Hematopoietic multipotent progenitor cell treated with erythropoietin and hydrocortisone succinate and interleukin-3 and kit ligand, for 4 days (in vitro differentiated cells): ENCODE measurements around the gene ABT1.

Experiments used
- DNase-seq: peaks from one replicate; pipeline ENCODE4 v3.0.0-alpha.2; 2015

ABT1 gene

DNA sequence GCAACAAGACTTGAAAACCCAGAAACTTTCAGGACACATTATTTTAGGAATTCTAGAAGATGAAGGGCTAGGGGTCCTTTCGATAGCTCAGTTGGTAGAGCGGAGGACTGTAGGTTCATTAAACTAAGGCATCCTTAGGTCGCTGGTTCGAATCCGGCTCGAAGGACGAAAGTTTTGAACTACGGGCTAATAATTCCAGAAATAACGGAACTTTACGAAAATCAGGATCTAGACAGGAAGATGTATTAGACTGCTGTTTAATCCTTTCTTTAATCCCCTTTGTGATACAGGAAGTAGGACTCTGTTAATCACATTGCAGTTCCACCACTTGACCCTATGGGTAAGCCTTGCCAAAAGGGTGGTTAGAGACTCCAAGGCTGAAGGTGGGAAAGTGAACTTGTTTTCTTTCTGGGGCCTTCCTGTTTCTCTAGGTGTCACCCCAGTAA, 21.2 kb upstream of the ABT1 start:
- DNase-seq = peak; percentile 55

DNA sequence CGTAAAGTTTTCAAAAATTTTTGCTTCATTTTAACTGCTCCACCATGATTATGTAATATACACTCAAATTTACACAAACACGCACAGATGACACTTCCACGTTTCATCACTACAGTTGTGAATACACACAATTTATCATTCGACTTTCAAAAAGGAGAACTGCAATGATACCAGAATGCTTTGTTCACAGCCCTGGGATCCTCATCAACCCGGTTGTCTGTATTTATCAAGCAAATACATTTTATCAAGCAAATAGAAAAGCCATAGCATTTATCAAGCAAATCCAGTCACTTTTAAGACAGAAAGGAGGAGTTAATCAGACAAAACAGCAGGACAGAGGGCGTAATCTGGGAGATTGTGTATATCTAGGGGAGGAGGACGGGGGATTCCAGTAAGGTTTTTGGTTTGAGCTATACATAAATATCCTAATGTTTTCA, 20.3 kb upstream of the ABT1 start:
- DNase-seq = peak; percentile 76

DNA sequence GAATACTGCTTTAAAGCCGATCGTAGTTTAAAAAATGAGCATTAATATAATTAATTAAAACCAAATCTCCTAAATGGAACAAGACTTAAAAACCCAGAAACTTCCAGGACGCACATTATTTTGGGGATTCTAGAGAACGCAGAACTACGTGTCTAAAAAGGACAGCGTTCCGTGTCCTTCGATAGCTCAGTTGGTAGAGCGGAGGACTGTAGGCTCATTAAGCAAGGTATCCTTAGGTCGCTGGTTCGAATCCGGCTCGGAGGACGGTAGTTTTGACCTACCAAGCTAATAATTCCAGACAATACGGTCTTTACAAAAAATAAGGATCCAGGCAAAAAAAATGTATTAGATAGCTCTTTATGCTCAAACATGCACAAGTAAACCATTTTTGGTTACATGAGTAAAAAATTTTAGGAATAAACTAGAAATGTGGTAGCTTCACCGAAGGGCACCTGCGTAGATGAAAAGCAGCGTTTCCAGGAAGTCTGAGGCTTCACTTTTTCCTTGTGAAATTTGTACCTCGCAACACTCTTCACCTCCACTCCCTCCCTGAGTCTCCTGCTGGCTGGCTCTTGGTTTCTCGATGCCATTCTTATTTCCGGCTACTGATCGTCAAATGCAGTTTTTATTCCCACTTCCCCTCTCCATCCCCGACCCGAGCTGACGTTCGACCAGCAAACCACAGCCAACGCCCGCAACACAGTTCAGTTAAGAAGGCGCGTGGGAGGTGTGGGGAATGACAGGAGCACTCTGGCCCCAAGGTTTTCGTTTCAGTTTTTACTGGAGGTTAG, 19.6 kb upstream of the ABT1 start:
- peak; percentile 88 for DNase-seq

DNA sequence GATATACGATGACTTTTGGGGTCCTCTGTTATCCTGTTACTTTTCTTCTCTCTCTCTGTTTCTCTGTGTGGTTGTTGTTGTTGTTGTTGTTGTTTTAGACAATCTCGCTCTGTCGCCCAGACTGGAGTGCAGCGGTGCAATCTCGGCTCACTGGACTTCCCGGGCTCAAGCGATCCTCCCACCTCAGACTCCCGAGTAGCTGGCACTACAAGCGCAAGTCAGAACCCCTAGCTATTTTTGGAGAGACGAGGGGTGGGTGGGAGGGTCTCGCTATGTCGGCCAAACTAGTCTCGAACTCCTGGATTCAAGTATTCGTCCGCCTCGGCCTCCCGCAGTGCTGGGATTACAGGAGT, 19.1 kb upstream of the ABT1 start:
- DNase-seq = no peak

DNA sequence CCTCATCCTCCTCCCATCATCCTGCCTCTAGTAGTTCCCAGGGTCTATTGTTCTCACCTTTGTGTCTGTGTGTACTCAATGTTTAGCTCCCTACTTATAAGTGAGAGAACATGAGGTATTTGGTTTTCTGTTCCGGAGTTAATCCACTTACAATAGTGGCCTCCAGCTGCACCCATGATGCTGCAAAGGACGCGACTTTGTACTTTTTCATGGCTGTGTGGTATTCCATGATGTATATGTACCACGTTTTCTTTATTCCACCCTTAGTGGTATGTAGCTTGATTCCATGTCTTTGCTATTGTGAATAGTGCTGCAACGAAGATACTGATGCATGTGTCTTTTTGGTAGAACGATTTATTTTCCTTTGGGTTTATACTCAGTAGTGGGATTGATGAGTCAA, 18.5 kb upstream of the ABT1 start:
- no peak for DNase-seq

DNA sequence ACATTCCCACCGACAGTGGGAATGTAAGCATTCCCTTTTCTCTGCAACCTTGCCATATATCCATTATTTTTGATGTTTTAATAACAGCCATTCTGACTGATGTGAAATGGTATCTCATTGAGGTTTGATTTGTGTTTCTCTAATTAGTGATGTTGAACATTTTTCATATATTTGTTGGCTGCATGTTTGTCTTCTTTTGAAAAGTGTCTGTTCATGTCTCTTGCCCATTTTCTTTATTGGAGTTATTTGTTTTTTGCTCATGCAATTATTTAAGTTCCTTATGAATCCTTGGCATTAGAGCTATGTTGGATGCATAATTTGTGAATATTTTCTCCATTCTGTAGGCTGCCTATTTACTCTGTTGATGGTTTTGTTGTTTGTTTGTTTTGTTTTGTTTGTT, 18.0 kb upstream of the ABT1 start:
- DNase-seq = no peak

DNA sequence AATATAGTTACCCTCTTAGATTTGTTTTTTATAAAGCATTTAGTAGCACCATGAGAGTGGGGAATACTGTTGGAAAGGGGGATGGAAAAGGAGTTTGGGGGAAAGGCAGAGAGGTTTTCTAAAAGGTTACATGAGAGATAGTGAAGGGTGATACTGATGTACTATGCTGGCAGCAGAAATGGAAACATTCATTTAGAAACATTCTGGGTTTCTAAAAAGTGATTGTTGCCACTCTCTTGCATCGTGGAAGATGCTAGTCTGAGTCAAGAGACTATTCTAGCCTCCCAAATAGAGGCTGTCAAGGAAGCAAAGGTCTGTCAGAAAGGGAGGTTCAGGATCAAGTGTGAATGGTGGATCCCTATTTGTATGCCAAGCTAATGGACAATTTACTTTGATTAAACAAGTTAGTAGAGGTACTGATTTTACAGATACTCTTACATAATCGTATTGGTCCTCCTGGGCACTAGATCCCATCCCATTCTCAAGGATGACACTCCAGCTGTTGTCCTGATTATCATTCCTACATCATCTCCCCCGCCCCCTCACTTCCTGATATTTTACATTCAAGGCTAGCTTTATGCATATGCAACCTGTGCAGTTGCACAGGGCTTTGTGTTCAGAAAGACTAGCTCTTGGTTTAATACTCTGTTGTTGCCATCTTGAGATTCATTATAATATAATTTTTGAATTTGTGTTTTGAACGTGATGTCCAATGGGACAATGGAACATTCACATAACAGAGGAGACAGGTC, 15.4 kb upstream of the ABT1 start:
- no peak for DNase-seq

DNA sequence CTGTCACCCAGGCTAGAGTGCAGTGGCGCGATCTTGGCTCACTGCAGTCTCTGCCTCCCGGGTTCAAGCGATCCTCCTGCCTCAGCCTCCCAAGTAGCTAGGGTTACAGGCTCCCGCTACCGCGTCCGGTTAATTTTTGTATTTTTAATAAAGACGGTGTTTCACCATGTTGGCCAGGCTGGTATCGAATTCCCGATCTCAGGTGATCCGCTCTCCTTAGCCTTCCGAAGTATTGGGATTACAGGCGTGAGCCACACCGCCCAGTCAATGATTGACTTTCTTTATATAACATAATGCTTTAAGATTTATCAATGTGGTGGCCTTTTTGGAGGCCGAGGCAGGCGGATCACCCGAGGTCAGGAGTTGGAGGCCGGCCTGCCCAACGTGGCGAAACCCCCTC, 7.8 kb upstream of the ABT1 start:
- no peak for DNase-seq

DNA sequence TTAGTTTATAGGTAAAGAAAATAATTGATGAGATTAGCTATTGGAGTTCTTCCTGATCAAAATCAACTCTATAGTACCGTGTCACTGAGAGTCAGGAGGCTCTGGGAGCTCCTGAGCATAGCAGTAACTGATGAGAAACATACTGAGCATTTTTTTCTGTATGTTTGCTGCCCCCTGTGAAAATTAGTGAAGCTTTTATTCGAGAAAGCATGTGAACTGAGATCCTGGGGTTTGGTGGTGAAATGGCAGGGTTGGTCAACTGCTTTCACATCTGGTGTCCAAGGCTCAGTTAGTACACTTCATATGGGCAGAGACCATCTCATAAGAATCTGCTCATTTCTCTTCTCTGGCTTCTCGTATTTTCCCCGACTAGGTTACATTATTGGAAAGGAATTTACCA, 4.1 kb upstream of the ABT1 start:
- DNase-seq = peak; percentile 58

DNA sequence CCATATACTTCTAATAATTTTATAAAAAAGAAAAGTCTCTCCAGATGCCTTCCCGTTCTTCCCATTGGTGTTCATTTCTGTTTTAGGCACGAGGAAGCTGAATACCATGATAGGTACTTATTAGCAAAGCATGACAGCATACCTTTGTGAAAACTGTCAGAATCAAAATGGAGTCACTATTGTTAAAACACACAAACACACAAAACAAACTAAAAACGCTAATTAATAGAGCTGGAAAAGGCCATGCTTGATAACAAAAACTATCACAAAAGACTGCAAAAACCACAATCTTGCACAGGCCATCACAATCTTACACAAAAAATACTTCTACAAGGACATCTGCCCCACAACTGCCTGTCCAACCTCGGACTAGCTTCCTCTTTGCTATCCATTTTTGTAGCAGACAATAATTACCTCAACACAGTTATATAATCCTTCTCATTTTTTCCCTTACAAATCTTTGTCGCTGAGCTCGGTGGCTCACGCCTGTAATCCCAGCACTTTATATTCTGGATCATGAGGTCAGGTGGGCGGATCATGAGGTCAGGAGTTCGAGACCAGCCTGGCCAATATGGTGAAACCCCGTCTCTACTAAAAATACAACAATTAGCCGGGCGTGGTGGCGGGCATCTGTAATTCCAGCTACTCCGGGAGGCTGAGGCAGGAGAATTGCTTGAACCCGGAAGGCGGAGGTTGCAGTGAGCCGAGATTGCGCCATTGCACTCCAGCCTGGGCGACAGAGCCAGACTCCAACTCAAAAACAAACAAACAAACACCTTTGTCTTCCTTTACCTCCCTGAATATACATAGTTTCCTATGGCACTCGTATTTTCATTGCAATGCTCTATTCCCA, 3.2 kb upstream of the ABT1 start:
- DNase-seq = no peak

DNA sequence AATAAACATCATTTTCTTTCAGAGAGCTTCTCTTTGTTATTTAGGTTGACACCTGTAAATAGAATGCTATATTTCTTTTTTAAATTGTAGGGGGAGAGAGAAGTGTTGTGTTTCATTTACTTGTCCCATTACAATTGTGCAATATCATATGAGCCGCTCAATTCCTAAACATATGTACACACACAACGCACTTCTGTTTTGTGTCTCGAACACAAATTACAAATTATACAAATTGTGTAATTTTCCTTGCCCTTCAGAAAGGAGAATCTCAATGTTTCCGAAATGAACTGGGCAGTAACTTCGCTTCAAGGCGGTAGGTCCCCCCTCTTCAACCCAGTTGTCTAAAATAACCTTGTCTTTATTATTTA, 2.6 kb upstream of the ABT1 start:
- no peak for DNase-seq

DNA sequence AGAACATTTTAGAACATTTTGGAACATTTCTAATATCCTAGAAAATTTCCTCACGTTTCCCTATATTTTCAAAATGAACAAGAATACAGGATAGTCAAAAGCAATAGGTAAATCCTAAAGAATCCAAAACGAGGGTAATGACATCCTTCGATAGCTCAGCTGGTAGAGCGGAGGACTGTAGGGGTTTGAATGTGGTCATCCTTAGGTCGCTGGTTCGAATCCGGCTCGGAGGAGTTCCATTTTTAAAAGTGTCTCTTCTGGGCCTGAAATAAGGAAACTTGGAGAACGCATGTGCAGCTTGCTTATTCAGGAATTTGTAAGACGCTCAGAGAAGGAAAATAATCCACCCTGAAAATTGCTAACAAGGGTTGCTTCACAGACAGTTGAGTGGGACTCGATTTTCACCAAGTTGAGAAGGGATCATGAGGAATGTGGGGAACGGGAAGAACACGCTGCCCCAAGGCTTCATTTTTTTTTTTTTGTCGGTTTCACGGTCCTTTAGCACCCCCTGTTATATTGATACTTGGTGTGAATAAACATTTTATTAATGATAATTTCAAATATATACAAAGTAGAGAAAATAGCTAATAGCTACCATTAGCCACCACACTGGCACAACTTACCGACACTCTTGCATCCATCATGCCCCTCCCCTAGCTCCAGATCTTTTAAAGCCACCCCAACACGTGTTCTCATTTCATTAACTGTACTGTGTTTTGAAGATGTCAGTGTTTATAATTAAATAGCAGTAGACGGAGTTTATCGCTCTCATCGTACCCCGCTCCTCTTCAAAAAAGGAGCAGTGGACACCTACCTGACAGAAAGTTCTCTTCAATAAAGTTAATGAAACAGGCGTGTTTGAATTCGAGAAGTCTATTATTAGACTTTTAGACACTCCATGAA, 1.8 kb upstream of the ABT1 start:
- peak; percentile 79 for DNase-seq

DNA sequence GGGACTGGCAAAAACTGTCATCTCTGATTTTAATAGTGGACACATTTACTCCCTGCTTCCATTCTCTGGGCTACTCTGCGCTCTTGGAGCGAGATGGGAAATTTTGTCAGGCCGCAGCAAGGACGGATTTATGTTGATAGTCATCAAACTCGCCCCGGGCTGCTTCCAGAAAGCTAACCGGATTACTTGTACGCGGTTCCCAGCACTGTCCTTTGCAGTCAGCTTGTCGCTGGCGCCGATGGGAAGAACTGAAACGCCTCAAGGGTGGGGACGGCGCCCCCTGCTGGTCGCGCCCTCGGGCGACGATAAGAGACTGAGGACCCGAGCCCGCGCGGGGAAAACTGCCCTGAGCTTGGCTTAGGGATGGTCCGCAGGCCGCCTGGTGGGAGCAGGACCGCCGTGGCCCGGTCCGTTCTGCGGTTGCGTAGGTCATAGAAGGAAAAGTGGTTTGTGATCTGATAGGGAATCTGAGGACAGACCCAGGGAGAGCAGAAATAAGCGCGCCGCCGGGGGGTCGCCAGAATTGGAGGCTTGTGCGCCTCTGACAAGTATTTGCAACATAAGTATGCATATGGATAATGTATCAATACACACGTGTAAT, 984 bp upstream of the ABT1 start:
- peak; percentile 95 for DNase-seq

DNA sequence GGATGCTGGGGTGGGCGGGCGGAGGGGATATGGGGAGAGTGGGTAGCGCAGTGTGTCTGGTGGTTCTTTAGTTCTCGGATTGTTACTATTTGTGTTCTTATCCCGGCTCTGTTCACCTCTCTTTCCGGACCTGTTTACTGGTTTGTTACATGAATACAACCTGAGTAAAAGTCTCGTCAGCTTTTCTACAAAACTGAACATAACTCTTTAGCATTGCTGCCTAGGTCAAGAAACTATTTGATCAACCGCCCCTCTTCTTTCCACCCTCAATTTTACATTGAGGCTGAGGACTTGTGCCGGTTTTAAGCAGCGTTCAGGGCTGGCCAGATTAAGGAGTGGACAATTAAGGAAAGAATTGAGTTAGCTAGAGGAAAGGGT, 625 bp downstream of the ABT1 start:
- DNase-seq = no peak

DNA sequence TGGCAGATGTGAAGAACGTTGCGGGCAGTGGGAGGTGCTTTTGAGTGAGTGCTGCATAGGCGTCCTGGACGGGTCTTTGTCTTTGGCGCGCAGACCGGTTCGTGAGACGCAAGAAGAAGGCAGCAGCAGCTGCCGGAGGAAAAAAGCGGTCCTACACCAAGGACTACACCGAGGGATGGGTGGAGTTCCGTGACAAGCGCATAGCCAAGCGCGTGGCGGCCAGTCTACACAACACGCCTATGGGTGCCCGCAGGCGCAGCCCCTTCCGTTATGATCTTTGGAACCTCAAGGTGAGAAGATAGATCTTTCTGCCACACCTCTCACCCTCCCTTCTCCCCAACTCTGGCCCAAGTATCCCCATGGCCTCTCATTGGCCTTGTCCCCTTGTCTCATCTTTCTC, 1.1 kb downstream of the ABT1 start:
- no peak for DNase-seq

DNA sequence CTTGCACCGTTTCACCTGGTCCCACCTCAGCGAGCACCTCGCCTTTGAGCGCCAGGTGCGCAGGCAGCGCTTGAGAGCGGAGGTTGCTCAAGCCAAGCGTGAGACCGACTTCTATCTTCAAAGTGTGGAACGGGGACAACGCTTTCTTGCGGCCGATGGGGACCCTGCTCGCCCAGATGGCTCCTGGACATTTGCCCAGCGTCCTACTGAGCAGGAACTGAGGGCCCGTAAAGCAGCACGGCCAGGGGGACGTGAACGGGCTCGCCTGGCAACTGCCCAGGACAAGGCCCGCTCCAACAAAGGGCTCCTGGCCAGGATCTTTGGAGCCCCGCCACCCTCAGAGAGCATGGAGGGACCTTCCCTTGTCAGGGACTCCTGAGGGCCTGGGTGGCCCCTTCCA, 1.5 kb downstream of the ABT1 start:
- no peak for DNase-seq

DNA sequence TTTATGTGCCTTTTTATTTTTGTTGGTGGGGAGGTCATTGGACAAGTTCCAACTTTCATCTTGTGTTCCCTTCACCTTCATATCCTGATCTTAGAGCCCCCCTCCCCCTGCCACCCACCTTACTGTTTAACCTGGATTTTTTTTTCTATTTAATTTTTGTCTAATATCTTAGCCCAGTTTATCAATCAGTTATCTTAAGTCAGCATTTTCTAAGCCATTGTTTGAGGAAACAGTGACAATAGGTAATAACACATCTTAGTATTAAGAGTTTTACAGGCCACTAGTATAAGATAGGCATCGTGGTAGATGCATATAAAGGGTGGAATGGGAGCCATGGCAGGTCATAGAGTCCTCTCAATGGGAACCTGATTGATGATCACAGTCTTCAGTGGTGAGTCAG, 2.4 kb downstream of the ABT1 start:
- no peak for DNase-seq

DNA sequence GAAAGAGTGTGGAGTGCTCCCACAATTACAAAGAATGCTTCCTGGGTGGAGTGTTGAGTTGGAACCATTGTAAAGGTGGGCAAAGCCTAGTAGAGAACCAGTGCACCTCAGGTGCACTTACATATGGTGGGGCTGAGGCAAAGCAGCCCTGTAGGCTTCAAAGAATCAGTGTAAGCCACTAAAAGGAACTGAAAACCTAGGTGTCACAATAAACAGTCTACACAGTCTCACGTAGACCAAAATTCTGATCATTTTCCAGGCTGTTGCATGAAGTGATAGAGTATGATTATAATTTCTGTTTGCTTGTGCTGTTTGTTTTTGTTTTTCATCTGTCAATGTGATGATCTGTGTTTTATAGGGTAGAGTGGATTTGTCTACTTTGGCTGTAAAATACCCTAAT, 2.8 kb downstream of the ABT1 start:
- DNase-seq = no peak

DNA sequence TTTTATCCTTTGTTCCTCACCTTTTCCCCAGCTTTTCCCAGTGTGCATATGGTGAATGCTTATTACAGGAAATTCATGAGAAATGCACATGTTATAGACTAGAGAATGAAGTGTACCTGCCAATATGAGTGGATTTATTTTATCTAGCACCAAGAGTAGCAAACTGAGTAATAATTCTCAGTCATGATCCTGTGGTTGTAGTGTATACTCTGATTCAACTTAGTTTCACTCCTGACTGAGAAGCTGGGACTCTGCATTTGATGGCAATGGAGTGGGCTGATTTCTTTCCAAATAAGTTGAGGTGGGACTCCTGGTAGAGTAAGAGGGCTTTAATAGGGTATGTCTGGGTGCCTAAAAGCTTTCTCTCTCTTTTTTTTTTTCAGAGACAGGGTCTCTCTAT, 4.0 kb downstream of the ABT1 start:
- DNase-seq = no peak

DNA sequence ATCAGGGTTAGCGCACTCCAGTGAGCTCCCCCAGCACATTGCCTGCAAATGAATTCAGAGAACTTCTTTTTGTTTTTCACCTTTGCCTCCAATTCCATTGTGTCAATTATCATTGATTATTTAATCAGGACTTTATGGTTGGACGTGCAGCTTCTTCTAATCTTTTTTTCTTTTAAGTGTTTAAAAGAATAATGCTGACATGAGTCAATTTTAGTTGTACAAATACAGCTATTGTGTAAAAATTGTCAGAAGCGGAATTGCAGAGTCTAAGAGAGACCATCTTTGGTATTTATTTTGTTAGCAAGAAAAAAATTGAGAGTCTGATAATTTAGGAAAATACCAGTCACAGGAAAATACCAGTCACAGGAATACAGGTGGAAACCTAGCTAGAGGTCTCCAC, 5.5 kb downstream of the ABT1 start:
- no peak for DNase-seq

DNA sequence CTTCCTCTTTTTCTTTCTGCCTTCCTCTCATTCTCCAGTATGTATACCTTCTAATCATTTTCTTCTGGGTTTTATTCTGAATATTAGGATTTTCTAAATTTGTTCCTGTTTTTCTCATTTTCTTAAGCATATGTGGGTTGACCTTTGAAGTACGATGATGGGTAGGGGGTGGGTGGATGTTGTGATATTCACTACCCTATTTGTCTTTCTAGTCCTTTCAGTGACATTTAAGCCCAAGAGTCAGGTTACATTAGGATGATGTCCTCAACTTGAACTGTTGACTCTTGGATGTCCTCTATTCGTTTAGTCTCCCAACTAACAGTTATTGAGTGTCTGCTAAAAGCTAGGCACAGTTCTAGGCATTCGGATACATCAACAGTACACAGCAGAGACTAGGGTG, 7.3 kb downstream of the ABT1 start:
- no peak for DNase-seq

DNA sequence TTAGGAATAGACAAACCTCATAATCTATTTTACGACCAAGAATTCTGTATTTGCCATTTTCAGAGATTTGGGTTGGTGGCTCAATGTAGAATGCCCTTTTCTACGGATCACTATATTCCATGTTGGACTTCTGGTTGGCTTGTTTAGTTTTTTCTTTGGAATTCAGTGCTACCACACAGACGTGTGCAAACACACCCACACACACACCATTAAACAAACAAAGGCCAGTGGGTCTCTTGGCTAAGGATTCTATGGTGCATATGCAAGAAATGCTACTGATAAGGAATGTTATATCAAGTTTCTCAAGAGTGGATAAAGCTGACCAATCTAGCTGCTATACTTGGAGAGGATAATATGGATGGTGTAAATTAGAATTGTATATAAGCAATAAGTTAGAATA, 8.0 kb downstream of the ABT1 start:
- no peak for DNase-seq
